ENCODE results near the gene OSM. TPM values are rescaled to one million over a fixed set of nuclear protein-coding genes. Genes with fewer than 3 reads are reported as not detected.
"Not testable (repeated sequence)": the region's sequence is repeated elsewhere in the genome, so short reads cannot be mapped to it uniquely, and the experiment has no call there.

The OSM gene
- total RNA-seq, 1 experiment from 2014 or later = not detected

- Histone ChIP-seq H3K27me3 (ENCODE audit: control insufficient read depth, insufficient read depth, low read length) (no peaks in the 10 kb centered on the region), H3K27ac (ENCODE audit: low read length) (peak overlapping the region; percentile 89), H3K9me3 (ENCODE audit: control insufficient read depth, insufficient read depth, low read depth, low read length) (no peaks in the 10 kb centered on the region), H3K4me3 (ENCODE audit: low read depth in 2 of 2, low read length in 2 of 2) (no peak overlapping the region), H3K4me1 (ENCODE audit: control insufficient read depth, insufficient read depth, low read length) (peaks cover 26% of the 10 kb centered on the region), H3K36me3 (ENCODE audit: control insufficient read depth, insufficient read depth, low read length) (no peaks in the 10 kb centered on the region)
- no peak for ATAC-seq
- ChIA-PET POLR2A (no interaction called here), CTCF (interaction anchor here (0.7 kb wide), 1 partner anchor 108 kb away, joined by 6 read pairs; no protein-coding TSS in a partner anchor)
- no TSS peak for BruUV-seq (replicated peaks)
- DNase-seq (ENCODE audit: low read depth, low spot score) = no peak
- in situ Hi-C loops (cut with HindIII; ENCODE audit: low pct_unique_long_range_greater_than_20kb, low sequenced_read_pairs) = no loop called here
- intact Hi-C loops (cut with micrococcal nuclease; ENCODE audit: unreplicated experiment) = no loop called here
- TF ChIP-seq, protein P1, sequence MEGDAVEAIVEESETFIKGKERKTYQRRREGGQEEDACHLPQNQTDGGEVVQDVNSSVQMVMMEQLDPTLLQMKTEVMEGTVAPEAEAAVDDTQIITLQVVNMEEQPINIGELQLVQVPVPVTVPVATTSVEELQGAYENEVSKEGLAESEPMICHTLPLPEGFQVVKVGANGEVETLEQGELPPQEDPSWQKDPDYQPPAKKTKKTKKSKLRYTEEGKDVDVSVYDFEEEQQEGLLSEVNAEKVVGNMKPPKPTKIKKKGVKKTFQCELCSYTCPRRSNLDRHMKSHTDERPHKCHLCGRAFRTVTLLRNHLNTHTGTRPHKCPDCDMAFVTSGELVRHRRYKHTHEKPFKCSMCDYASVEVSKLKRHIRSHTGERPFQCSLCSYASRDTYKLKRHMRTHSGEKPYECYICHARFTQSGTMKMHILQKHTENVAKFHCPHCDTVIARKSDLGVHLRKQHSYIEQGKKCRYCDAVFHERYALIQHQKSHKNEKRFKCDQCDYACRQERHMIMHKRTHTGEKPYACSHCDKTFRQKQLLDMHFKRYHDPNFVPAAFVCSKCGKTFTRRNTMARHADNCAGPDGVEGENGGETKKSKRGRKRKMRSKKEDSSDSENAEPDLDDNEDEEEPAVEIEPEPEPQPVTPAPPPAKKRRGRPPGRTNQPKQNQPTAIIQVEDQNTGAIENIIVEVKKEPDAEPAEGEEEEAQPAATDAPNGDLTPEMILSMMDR (IDR thresholded peaks at IDR 0.05) = no peak
- TF ChIP-seq SIN3A (IDR thresholded peaks at IDR 0.05; ENCODE audit: borderline replicate concordance, insufficient read depth, low read depth, low read length) (no peak), TCF7L2 (IDR thresholded peaks at IDR 0.05; ENCODE audit: low read depth, low read length) (no peak), POLR2AphosphoS5 (IDR thresholded peaks at IDR 0.05; ENCODE audit: low read depth, low read length) (no peak)
- TF ChIP-seq, protein P2, sequence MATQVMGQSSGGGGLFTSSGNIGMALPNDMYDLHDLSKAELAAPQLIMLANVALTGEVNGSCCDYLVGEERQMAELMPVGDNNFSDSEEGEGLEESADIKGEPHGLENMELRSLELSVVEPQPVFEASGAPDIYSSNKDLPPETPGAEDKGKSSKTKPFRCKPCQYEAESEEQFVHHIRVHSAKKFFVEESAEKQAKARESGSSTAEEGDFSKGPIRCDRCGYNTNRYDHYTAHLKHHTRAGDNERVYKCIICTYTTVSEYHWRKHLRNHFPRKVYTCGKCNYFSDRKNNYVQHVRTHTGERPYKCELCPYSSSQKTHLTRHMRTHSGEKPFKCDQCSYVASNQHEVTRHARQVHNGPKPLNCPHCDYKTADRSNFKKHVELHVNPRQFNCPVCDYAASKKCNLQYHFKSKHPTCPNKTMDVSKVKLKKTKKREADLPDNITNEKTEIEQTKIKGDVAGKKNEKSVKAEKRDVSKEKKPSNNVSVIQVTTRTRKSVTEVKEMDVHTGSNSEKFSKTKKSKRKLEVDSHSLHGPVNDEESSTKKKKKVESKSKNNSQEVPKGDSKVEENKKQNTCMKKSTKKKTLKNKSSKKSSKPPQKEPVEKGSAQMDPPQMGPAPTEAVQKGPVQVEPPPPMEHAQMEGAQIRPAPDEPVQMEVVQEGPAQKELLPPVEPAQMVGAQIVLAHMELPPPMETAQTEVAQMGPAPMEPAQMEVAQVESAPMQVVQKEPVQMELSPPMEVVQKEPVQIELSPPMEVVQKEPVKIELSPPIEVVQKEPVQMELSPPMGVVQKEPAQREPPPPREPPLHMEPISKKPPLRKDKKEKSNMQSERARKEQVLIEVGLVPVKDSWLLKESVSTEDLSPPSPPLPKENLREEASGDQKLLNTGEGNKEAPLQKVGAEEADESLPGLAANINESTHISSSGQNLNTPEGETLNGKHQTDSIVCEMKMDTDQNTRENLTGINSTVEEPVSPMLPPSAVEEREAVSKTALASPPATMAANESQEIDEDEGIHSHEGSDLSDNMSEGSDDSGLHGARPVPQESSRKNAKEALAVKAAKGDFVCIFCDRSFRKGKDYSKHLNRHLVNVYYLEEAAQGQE (IDR thresholded peaks at IDR 0.05; ENCODE audit: insufficient read depth in 1 of 2, low read depth in 2 of 2, low read length in 1 of 2) = no peak
Observed at GRCh38 chr22:30217698-30218560, 48.7 kb downstream of the OSM start.

DNA sequence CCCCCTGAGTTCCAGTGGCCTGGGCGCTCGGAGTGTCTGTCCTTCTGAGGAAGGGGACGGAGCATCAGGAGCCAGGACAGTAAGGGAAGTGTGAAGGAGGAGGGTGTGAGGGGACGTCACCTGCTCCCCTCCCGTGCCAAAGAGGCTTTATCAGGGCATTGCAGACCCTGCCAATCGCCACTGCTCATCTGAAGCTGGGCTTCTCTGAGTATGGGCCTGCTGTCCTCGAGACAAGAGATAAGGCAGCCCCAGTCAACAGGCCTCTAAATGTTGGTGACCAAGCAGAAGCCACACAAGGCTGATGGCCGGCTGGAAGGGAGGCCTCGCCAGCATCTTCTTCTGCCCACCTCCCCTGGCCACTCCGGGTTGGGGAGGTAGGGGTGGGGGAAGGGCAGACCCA lies 49.9 kb downstream of the OSM start:
- intact Hi-C loops (cut with micrococcal nuclease; ENCODE audit: unreplicated experiment) (no loop called here), in situ Hi-C loops (cut with HindIII; ENCODE audit: low pct_unique_long_range_greater_than_20kb, low sequenced_read_pairs) (no loop called here)
- no peaks in the 10 kb centered on the region for H3K36me3 ChIP-seq (ENCODE audit: control insufficient read depth, insufficient read depth, low read length)
- ATAC-seq (no peak), DNase-seq (ENCODE audit: low read depth, low spot score) (no peak)
- H3K9me3 ChIP-seq (ENCODE audit: control insufficient read depth, insufficient read depth, low read depth, low read length) = no peaks in the 10 kb centered on the region
- H3K27me3 ChIP-seq (ENCODE audit: control insufficient read depth, insufficient read depth, low read length) = no peaks in the 10 kb centered on the region
- H3K4me1 ChIP-seq (ENCODE audit: control insufficient read depth, insufficient read depth, low read length) = peaks cover 32% of the 10 kb centered on the region
- no peak for TF ChIP-seq POLR2AphosphoS5 (IDR thresholded peaks at IDR 0.05; ENCODE audit: low read depth, low read length)
- TF ChIP-seq, protein P2 (IDR thresholded peaks at IDR 0.05; ENCODE audit: insufficient read depth in 1 of 2, low read depth in 2 of 2, low read length in 1 of 2) = no peak
- no peak for TF ChIP-seq TCF7L2 (IDR thresholded peaks at IDR 0.05; ENCODE audit: low read depth, low read length)
- TF ChIP-seq, protein P1 (IDR thresholded peaks at IDR 0.05) = no peak
- TF ChIP-seq SIN3A (IDR thresholded peaks at IDR 0.05; ENCODE audit: borderline replicate concordance, insufficient read depth, low read depth, low read length) = no peak
- no peak overlapping the region for H3K4me3 ChIP-seq (ENCODE audit: low read depth in 2 of 2, low read length in 2 of 2)
- no TSS peak for BruUV-seq (replicated peaks)
- peak overlapping the region; percentile 89; the same call in 1 of the 2 replicates for H3K27ac ChIP-seq (ENCODE audit: low read length)
- POLR2A ChIA-PET = no interaction called here
- CTCF ChIA-PET = no interaction called here

- H3K9me3 ChIP-seq (ENCODE audit: control insufficient read depth, insufficient read depth, low read depth, low read length); CTCF ChIA-PET; DNase-seq (ENCODE audit: low read depth, low spot score); in situ Hi-C loops (cut with HindIII; ENCODE audit: low pct_unique_long_range_greater_than_20kb, low sequenced_read_pairs); ATAC-seq; POLR2A ChIA-PET; BruUV-seq (replicated peaks); intact Hi-C loops (cut with micrococcal nuclease; ENCODE audit: unreplicated experiment); H3K4me3 ChIP-seq (ENCODE audit: low read depth in 2 of 2, low read length in 2 of 2); H3K27me3 ChIP-seq (ENCODE audit: control insufficient read depth, insufficient read depth, low read length); H3K36me3 ChIP-seq (ENCODE audit: control insufficient read depth, insufficient read depth, low read length): not testable (repeated sequence)
- Histone ChIP-seq H3K4me1 (ENCODE audit: control insufficient read depth, insufficient read depth, low read length) (peaks cover 37% of the 10 kb centered on the region), H3K27ac (ENCODE audit: low read length) (peak overlapping the region; percentile 89)
Observed at GRCh38 chr22:30216272-30216671, 50.4 kb downstream of the OSM start.
